PFSK-1 (cell line): Measurements from ENCODE around the gene PHACTR3.

Experiments
- POLR2AphosphoS5 ChIP-seq: IDR thresholded peaks from 2 replicates; pipeline ENCODE4 v1.6.1; 2012; ENCODE audit warnings: low read depth, mild to moderate bottlenecking, control low read depth, low read length, moderate library complexity
- REST ChIP-seq, 2 experiments: IDR thresholded peaks; 2 replicates each; pipeline versions ENCODE4 v1.6.1 to v1.8.0; 2011 to 2012; ENCODE audit warnings: low read depth in 2 of 2, low read length in 2 of 2, control low read depth in 1 of 2, inconsistent platforms in 1 of 2, mild to moderate bottlenecking in 1 of 2, moderate library complexity in 1 of 2; ENCODE audit not compliant: insufficient read depth in 1 of 2
- SIN3A ChIP-seq: IDR thresholded peaks from 2 replicates; pipeline ENCODE4 v1.6.1; 2012; ENCODE audit warnings: mild to moderate bottlenecking, low read length, moderate library complexity, borderline replicate concordance; ENCODE audit not compliant: insufficient read depth
- TAF1 ChIP-seq: IDR thresholded peaks from 2 replicates; pipeline ENCODE4 v1.6.1; 2012; ENCODE audit warnings: low read length, control low read depth, borderline replicate concordance; ENCODE audit not compliant: insufficient read depth

GRCh38 chr20:59823030-59823423 lies 218.7 kb downstream of the PHACTR3 start:
- TF ChIP-seq POLR2AphosphoS5: no peak
- TF ChIP-seq TAF1: no peak
- TF ChIP-seq REST (IDR thresholded peaks at IDR 0.05; ENCODE audit: insufficient read depth in 1 of 2, low read depth in 2 of 2, low read length in 2 of 2): no peak
- TF ChIP-seq SIN3A: no peak
